COLO668 (cell line): ENCODE results near the gene FAM81A.
"Not testable (repeated sequence)": the region's sequence is repeated elsewhere in the genome, so short reads cannot be mapped to it uniquely, and the experiment has no call there.

ENCODE experiments used
- DNase-seq: peaks from one replicate; lab custom pipeline; 2025; ENCODE audit not compliant: unreplicated experiment; lab: John Stamatoyannopoulos, UW

The FAM81A gene

GRCh38 chr15:59437817-59438624 lies at the start of gene FAM81A:
Gene FAM81A, plus strand, starts transcription at chr15:59438186. Its CDS starts 20,441 bp downstream, at chr15:59458627.
- DNase-seq, result peak; percentile 95

- no peak for DNase-seq
Measured at GRCh38 chr15:59388670-59389069, 49.3 kb upstream of the FAM81A start.

GRCh38 chr15:59392299-59392698 lies 45.7 kb upstream of the FAM81A start:
- DNase-seq, result no peak

- no peak for DNase-seq
Measured at GRCh38 chr15:59394166-59394661, 43.8 kb upstream of the FAM81A start.

GRCh38 chr15:59396211-59396610 lies 41.8 kb upstream of the FAM81A start:
- no peak for DNase-seq

- no peak for DNase-seq
Measured at GRCh38 chr15:59396679-59397078, 41.3 kb upstream of the FAM81A start.

GRCh38 chr15:59398220-59398619 lies 39.8 kb upstream of the FAM81A start:
- no peak for DNase-seq

- DNase-seq, result no peak
Measured at GRCh38 chr15:59399465-59400102, 38.4 kb upstream of the FAM81A start.

- no peak for DNase-seq
Measured at GRCh38 chr15:59400103-59400813, 37.7 kb upstream of the FAM81A start.

GRCh38 chr15:59401051-59401823 lies 36.7 kb upstream of the FAM81A start:
- not testable (repeated sequence) for DNase-seq

GRCh38 chr15:59401824-59402569 lies 36.0 kb upstream of the FAM81A start:
- DNase-seq, result peak; percentile 62

GRCh38 chr15:59405079-59405478 lies 32.9 kb upstream of the FAM81A start:
- DNase-seq, result no peak

- no peak for DNase-seq
Measured at GRCh38 chr15:59406446-59406845, 31.5 kb upstream of the FAM81A start.

- DNase-seq, result no peak
Measured at GRCh38 chr15:59407946-59408345, 30.0 kb upstream of the FAM81A start.

GRCh38 chr15:59410391-59410896 lies 27.5 kb upstream of the FAM81A start:
- no peak for DNase-seq

- DNase-seq, result no peak
Measured at GRCh38 chr15:59413577-59413976, 24.4 kb upstream of the FAM81A start.

GRCh38 chr15:59416816-59417215 lies 21.2 kb upstream of the FAM81A start:
- no peak for DNase-seq

- DNase-seq, result no peak
Measured at GRCh38 chr15:59419170-59419569, 18.8 kb upstream of the FAM81A start.

GRCh38 chr15:59420108-59420507 lies 17.9 kb upstream of the FAM81A start:
- DNase-seq, result no peak
